DOHH2 (cell line): ENCODE data around the gene ABCB7.

Experiments
- CTCF ChIP-seq: fragments of 200-600 bp; sonication (generic); IDR thresholded peaks from one replicate; pipeline ENCODE4 v1.5.1; 2014; ENCODE audit warnings: antibody characterized with exemption, mild to moderate bottlenecking, low read depth, low read length; ENCODE audit not compliant: poor library complexity, severe bottlenecking
- EZH2phosphoT487 ChIP-seq: fragments of 200-600 bp; sonication (generic); IDR thresholded peaks from 2 replicates; pipeline ENCODE4 v1.6.1; 2017; ENCODE audit warnings: borderline replicate concordance, mild to moderate bottlenecking, antibody characterized with exemption, low read length, moderate library complexity, mixed read lengths

- no peak for TF ChIP-seq CTCF
- TF ChIP-seq EZH2phosphoT487, result no peak
Measured at GRCh38 chrX:75084757-75085156, 71.3 kb downstream of the ABCB7 start.
